WTC11 (cell line): ENCODE measurements around the gene LTBP2. TPM values are rescaled to one million over a fixed set of nuclear protein-coding genes. Genes with fewer than 3 reads are reported as not detected.
A peak's percentile ranks its signal among the peaks of the same experiment; 100 is the strongest.

Experiments
- ATAC-seq: fragments of 200-7000 bp; cut with Tn5 transposase; 2 replicates; pipeline ENCODE4 v1.10.0; 2021; ENCODE audit warnings: mild to moderate bottlenecking, moderate library complexity
- CTCF ChIA-PET: fragments of 300-600 bp; sonication (Branson Sonifier 250); formaldehyde crosslinking; loops from one replicate; lab custom pipeline; 2021; ENCODE audit warnings: antibody characterized with exemption; lab: Charles Lee
- POLR2A ChIA-PET: fragments of 350-600 bp; sonication (Branson Sonifier 250); formaldehyde crosslinking; loops from one replicate; lab custom pipeline; 2021; ENCODE audit warnings: antibody characterized with exemption; lab: Charles Lee
- DNase-seq: peaks from one replicate; pipeline ENCODE4 v3.0.0; 2021; ENCODE audit warnings: low spot score
- H3K27ac Mint-ChIP-seq: 2 replicates; pipeline ENCODE4 v1.8.0; 2021; ENCODE audit warnings: mixed read lengths
- H3K27me3 Mint-ChIP-seq: 2 replicates; pipeline ENCODE4 v1.8.0; 2021; ENCODE audit warnings: low read depth, mild to moderate bottlenecking, moderate library complexity, mixed read lengths
- H3K36me3 Mint-ChIP-seq: 2 replicates; pipeline ENCODE4 v1.8.0; 2021; ENCODE audit warnings: mixed read lengths
- H3K4me1 Mint-ChIP-seq: 2 replicates; pipeline ENCODE4 v1.8.0; 2022; ENCODE audit warnings: mixed read lengths
- H3K4me3 Mint-ChIP-seq: 2 replicates; pipeline ENCODE4 v1.8.0; 2021; ENCODE audit warnings: mild to moderate bottlenecking, moderate library complexity, mixed read lengths
- H3K9me3 Mint-ChIP-seq: 2 replicates; pipeline ENCODE4 v1.8.0; 2021; ENCODE audit warnings: mixed read lengths
- E2F4 ChIP-seq: sonication (generic); formaldehyde crosslinking; IDR thresholded peaks from 2 replicates; pipeline ENCODE4 v1.8.1; 2022; ENCODE audit warnings: low read depth, mild to moderate bottlenecking, moderate library complexity, missing genetic modification reagents, borderline replicate concordance
- GTF2I ChIP-seq: fragments of 250-450 bp; sonication (Bioruptor Pico); conservative IDR thresholded peaks from 2 replicates; pipeline ENCODE4 v1.4.0; 2021; ENCODE audit warnings: mild to moderate bottlenecking
- IRF1 ChIP-seq: sonication (generic); formaldehyde crosslinking; IDR thresholded peaks from 2 replicates; pipeline ENCODE4 v1.8.0; 2023; ENCODE audit warnings: missing genetic modification reagents
- MAX ChIP-seq: sonication (generic); formaldehyde crosslinking; IDR thresholded peaks from 2 replicates; pipeline ENCODE4 v1.8.0; 2022; ENCODE audit warnings: mild to moderate bottlenecking, missing genetic modification reagents
- MYBL2 ChIP-seq: sonication (generic); formaldehyde crosslinking; IDR thresholded peaks from 2 replicates; pipeline ENCODE4 v1.8.1; 2023; ENCODE audit warnings: mild to moderate bottlenecking, moderate library complexity, missing genetic modification reagents
- NFATC4 ChIP-seq: fragments of 250-450 bp; sonication (Bioruptor Pico); IDR thresholded peaks from 2 replicates; pipeline ENCODE4 v1.9.0; 2021; ENCODE audit warnings: mild to moderate bottlenecking
- RELA ChIP-seq: sonication (generic); formaldehyde crosslinking; IDR thresholded peaks from 2 replicates; pipeline ENCODE4 v1.8.1; 2022; ENCODE audit warnings: missing genetic modification reagents, mild to moderate bottlenecking, borderline replicate concordance
- SMAD4 ChIP-seq: sonication (generic); formaldehyde crosslinking; IDR thresholded peaks from 2 replicates; pipeline ENCODE4 v1.8.0; 2022; ENCODE audit warnings: mild to moderate bottlenecking, missing genetic modification reagents
- SP1 ChIP-seq: sonication (generic); formaldehyde crosslinking; conservative IDR thresholded peaks from 2 replicates; pipeline ENCODE4 v1.8.1; 2022; ENCODE audit warnings: missing genetic modification reagents
- TCF7 ChIP-seq: sonication (generic); formaldehyde crosslinking; IDR thresholded peaks from 2 replicates; pipeline ENCODE4 v1.8.0; 2022; ENCODE audit warnings: mild to moderate bottlenecking, low read depth, missing genetic modification reagents, moderate library complexity
- TEAD1 ChIP-seq: sonication (generic); formaldehyde crosslinking; IDR thresholded peaks from 2 replicates; pipeline ENCODE4 v1.8.0; 2022; ENCODE audit warnings: mild to moderate bottlenecking, missing genetic modification reagents
- USF1 ChIP-seq: sonication (generic); formaldehyde crosslinking; IDR thresholded peaks from 2 replicates; pipeline ENCODE4 v1.8.0; 2022; ENCODE audit warnings: mild to moderate bottlenecking, missing genetic modification reagents
- ZNF219 ChIP-seq: sonication (generic); formaldehyde crosslinking; IDR thresholded peaks from 2 replicates; pipeline ENCODE4 v1.8.0; 2023; ENCODE audit warnings: missing genetic modification reagents, mild to moderate bottlenecking, borderline replicate concordance
- ZNF263 ChIP-seq: sonication (generic); formaldehyde crosslinking; IDR thresholded peaks from 2 replicates; pipeline ENCODE4 v1.8.1; 2022; ENCODE audit warnings: low read depth, mild to moderate bottlenecking, moderate library complexity, missing genetic modification reagents
- ZNF416 ChIP-seq: fragments of 250-450 bp; sonication (Bioruptor Pico); IDR thresholded peaks from 2 replicates; pipeline ENCODE4 v1.9.0; 2021; ENCODE audit warnings: mild to moderate bottlenecking, inconsistent platforms
- ZNF671 ChIP-seq: fragments of 250-450 bp; sonication (Bioruptor Pico); IDR thresholded peaks from 2 replicates; pipeline ENCODE4 v1.8.0; 2021; ENCODE audit warnings: mild to moderate bottlenecking
- total RNA-seq: library from RNA; stranded (reverse); gene quantifications from 3 replicates; pipeline ENCODE4 v1.2.3, GENCODE V29; 2021
- TF ChIP-seq, protein P1 (sequence below): sonication (generic); formaldehyde crosslinking; IDR thresholded peaks from 2 replicates; pipeline ENCODE4 v1.8.0; 2023; ENCODE audit warnings: mild to moderate bottlenecking, missing genetic modification reagents
- TF ChIP-seq, protein P2 (sequence below): fragments of 250-450 bp; sonication (Bioruptor Pico); IDR thresholded peaks from 2 replicates; pipeline ENCODE4 v1.9.0; 2021; ENCODE audit warnings: mild to moderate bottlenecking, borderline replicate concordance
- TF ChIP-seq, protein P3 (sequence below): fragments of 250-450 bp; sonication (Bioruptor Pico); IDR thresholded peaks from 2 replicates; pipeline ENCODE4 v1.8.0; 2021; ENCODE audit warnings: mild to moderate bottlenecking

LTBP2 gene
- total RNA-seq, 1 experiment from 2014 or later: 1.2 TPM

- TF ChIP-seq, protein P1, sequence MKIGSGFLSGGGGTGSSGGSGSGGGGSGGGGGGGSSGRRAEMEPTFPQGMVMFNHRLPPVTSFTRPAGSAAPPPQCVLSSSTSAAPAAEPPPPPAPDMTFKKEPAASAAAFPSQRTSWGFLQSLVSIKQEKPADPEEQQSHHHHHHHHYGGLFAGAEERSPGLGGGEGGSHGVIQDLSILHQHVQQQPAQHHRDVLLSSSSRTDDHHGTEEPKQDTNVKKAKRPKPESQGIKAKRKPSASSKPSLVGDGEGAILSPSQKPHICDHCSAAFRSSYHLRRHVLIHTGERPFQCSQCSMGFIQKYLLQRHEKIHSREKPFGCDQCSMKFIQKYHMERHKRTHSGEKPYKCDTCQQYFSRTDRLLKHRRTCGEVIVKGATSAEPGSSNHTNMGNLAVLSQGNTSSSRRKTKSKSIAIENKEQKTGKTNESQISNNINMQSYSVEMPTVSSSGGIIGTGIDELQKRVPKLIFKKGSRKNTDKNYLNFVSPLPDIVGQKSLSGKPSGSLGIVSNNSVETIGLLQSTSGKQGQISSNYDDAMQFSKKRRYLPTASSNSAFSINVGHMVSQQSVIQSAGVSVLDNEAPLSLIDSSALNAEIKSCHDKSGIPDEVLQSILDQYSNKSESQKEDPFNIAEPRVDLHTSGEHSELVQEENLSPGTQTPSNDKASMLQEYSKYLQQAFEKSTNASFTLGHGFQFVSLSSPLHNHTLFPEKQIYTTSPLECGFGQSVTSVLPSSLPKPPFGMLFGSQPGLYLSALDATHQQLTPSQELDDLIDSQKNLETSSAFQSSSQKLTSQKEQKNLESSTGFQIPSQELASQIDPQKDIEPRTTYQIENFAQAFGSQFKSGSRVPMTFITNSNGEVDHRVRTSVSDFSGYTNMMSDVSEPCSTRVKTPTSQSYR: no peak
- TF ChIP-seq SP1 (CRISPR knock-in tag): no peak
- no peak for TF ChIP-seq ZNF416 (CRISPR knock-in tag)
- TF ChIP-seq RELA: no peak
- TF ChIP-seq SMAD4 (CRISPR knock-in tag): no peak
- TF ChIP-seq NFATC4 (CRISPR knock-in tag): no peak
- no peak for TF ChIP-seq ZNF671
- TF ChIP-seq TCF7: no peak
- TF ChIP-seq MYBL2 (CRISPR knock-in tag): no peak
- no peak for TF ChIP-seq E2F4 (CRISPR knock-in tag)
- no peak for TF ChIP-seq USF1 (CRISPR knock-in tag)
- no peak for TF ChIP-seq ZNF219 (CRISPR knock-in tag)
- no peak for TF ChIP-seq TEAD1
- TF ChIP-seq IRF1 (CRISPR knock-in tag): no peak
- TF ChIP-seq, protein P2, sequence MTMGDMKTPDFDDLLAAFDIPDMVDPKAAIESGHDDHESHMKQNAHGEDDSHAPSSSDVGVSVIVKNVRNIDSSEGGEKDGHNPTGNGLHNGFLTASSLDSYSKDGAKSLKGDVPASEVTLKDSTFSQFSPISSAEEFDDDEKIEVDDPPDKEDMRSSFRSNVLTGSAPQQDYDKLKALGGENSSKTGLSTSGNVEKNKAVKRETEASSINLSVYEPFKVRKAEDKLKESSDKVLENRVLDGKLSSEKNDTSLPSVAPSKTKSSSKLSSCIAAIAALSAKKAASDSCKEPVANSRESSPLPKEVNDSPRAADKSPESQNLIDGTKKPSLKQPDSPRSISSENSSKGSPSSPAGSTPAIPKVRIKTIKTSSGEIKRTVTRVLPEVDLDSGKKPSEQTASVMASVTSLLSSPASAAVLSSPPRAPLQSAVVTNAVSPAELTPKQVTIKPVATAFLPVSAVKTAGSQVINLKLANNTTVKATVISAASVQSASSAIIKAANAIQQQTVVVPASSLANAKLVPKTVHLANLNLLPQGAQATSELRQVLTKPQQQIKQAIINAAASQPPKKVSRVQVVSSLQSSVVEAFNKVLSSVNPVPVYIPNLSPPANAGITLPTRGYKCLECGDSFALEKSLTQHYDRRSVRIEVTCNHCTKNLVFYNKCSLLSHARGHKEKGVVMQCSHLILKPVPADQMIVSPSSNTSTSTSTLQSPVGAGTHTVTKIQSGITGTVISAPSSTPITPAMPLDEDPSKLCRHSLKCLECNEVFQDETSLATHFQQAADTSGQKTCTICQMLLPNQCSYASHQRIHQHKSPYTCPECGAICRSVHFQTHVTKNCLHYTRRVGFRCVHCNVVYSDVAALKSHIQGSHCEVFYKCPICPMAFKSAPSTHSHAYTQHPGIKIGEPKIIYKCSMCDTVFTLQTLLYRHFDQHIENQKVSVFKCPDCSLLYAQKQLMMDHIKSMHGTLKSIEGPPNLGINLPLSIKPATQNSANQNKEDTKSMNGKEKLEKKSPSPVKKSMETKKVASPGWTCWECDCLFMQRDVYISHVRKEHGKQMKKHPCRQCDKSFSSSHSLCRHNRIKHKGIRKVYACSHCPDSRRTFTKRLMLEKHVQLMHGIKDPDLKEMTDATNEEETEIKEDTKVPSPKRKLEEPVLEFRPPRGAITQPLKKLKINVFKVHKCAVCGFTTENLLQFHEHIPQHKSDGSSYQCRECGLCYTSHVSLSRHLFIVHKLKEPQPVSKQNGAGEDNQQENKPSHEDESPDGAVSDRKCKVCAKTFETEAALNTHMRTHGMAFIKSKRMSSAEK (CRISPR knock-in tag): no peak
- TF ChIP-seq MAX (CRISPR knock-in tag): no peak
- TF ChIP-seq, protein P3, sequence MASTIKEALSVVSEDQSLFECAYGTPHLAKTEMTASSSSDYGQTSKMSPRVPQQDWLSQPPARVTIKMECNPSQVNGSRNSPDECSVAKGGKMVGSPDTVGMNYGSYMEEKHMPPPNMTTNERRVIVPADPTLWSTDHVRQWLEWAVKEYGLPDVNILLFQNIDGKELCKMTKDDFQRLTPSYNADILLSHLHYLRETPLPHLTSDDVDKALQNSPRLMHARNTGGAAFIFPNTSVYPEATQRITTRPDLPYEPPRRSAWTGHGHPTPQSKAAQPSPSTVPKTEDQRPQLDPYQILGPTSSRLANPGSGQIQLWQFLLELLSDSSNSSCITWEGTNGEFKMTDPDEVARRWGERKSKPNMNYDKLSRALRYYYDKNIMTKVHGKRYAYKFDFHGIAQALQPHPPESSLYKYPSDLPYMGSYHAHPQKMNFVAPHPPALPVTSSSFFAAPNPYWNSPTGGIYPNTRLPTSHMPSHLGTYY (CRISPR knock-in tag): no peak
- no peak for TF ChIP-seq ZNF263
- no peak for TF ChIP-seq GTF2I (CRISPR knock-in tag)
- DNase-seq (no peak), ATAC-seq (no peak)
- Mint-ChIP-seq H3K4me1 (peaks cover 36% of the 10 kb centered on the region), H3K27ac (peak overlapping the region; percentile 63; the same call in 1 of the 2 replicates), H3K4me3 (no peak overlapping the region), H3K27me3 (peaks cover 4% of the 10 kb centered on the region; the same call in 1 of the 2 replicates), H3K36me3 (no peaks in the 10 kb centered on the region), H3K9me3 (no peaks in the 10 kb centered on the region)
- ChIA-PET POLR2A (interaction anchor here (0.5 kb wide), 1 partner anchor 236 kb away, joined by 3 read pairs; no protein-coding TSS in a partner anchor), CTCF (interaction anchor here (0.6 to 1.8 kb wide), 4 partner anchors 21 to 106 kb away, joined by 3 to 11 read pairs (median 4); partner anchors contain the start of gene LTBP2)
These were observed 106.2 kb downstream of the LTBP2 start for GRCh38 chr14:74505831-74506230.
